Skeletal muscle cell (primary cell): ENCODE measurements around the gene AMIGO1.

Experiments used
- DNase-seq: peaks from one replicate; pipeline ENCODE4 v3.0.0-alpha.2; 2010; ENCODE audit warnings: low read depth
- H3K4me3 ChIP-seq: 2 replicates; pipeline ENCODE4 v1.5.1; 2011; ENCODE audit warnings: low read depth, mild to moderate bottlenecking, control low read depth, low read length, moderate library complexity

The AMIGO1 gene

GRCh38 chr1:109508001-109508872, 1.3 kb downstream of the AMIGO1 start:
- DNase-seq = no peak
- no peak overlapping the region for H3K4me3 ChIP-seq

GRCh38 chr1:109504974-109505373, 4.6 kb downstream of the AMIGO1 start:
- no peak overlapping the region for H3K4me3 ChIP-seq
- DNase-seq = no peak

GRCh38 chr1:109503935-109504334, 5.6 kb downstream of the AMIGO1 start:
- no peak for DNase-seq
- no peak overlapping the region for H3K4me3 ChIP-seq

DNA sequence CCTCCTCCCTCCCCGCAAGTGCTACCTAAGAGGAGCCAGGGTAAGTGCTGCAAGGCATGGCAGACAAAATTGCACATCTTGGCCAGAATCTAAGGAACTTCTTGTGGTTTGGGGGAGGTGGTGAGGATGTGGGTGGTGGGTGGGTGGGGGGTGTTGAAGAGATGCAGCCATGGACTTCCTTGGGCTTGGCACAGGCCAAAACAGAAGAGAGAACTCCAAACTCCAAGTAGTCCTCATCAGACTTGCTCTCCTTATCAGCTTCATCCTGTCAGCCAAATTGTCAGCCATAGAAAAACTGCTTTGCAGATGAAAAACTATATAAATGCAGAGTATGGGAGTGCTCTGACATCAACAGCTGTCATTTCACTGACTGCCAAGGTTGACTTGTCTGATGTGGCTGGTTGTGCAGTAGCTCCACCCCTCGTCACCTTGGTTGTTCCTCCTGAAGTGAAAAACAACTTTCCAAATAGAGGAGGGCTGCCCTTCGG, 7.1 kb downstream of the AMIGO1 start:
- no peak overlapping the region for H3K4me3 ChIP-seq
- no peak for DNase-seq

DNA sequence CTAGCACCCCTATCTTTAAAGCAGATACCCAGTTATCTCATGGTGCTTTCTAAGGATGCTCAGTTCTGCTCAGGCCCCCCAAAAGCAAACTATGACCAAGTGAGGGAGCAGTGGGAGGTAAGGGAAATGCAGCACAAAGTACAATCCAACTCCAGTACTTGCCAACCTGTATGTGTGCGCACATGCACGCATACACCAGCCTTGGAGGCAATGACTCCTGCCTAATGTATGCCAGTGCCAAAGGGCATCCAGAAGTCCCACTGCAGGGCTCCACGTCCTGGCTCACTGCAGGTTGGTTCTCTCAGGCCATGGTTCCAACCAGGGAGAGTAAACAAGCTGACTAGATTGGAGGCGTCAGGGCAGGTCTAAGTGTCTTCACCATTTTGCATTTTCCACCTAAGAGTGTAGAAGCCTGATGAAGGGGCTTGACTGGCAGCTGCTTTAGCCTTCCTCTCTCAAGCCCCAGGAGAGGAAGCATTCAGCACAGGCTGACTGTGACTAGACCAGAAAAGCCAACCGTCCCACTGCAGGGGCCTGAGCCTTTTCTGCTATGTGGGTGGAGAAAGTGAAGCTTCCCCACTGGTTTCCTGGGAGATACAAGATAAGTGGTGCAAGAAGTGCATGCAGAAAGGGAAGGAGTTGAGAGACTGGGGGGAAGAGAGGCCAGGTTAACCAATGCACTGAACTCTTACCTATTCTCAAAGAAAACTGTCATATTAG, 7.7 kb downstream of the AMIGO1 start:
- no peak overlapping the region for H3K4me3 ChIP-seq
- DNase-seq = no peak

GRCh38 chr1:109500941-109501381, 8.6 kb downstream of the AMIGO1 start:
- H3K4me3 ChIP-seq = no peak overlapping the region
- no peak for DNase-seq

- DNase-seq = no peak
- no peak overlapping the region for H3K4me3 ChIP-seq
Observed at GRCh38 chr1:109499661-109500536, 9.6 kb downstream of the AMIGO1 start.

DNA sequence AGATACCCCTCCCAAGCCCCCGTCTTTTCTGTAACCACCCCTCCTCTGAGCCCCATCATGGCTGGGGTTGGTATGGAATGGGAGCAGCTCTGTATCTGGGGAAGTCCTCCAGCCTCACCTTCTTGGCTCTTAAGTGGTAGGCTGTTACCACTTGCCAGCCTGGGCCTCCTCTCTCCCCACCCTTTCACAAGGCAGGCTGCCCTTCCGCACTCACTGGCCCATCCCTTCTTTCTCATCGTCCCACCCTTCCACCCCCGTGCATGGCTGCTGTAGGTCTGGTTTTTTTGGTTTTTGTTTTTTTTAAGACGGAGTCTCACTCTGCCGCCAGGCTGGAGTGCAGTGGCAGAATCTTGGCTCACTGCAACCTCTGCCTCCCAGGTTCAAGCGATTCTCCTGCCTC, 10.4 kb downstream of the AMIGO1 start:
- no peak for DNase-seq
- H3K4me3 ChIP-seq = no peak overlapping the region

DNA sequence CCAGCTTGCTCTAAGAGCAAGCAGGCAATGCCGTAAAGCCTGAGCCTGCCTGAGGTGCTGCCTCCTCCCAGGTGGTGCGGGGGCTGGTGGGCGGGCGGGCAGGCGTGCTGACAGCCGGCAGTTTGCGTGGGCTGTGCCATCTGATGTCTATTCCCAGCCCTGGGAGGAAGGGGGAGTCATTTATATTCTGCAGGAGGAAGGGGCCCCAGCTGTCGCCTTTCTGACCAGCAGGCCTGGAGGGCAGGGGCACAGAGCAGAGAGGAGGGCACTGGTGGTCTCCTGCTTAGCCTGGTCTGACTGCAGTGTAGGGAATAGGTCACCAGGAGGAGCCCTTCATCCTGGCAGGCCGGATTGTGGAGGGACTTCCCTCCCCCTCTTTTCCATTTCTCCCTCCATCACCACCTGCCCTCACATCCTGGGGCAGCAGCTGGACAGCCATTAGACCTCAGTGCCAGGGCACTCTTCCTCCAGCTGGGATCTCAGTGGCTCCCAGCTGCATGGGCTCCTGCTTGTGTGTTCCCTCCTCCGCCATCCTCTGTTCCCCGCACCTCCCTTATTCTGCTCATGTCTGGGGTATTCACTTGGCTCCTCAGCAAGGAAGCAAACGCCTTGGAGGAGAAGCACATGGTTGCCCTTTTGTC, 11.2 kb downstream of the AMIGO1 start:
- no peak for DNase-seq
- no peak overlapping the region for H3K4me3 ChIP-seq

DNA sequence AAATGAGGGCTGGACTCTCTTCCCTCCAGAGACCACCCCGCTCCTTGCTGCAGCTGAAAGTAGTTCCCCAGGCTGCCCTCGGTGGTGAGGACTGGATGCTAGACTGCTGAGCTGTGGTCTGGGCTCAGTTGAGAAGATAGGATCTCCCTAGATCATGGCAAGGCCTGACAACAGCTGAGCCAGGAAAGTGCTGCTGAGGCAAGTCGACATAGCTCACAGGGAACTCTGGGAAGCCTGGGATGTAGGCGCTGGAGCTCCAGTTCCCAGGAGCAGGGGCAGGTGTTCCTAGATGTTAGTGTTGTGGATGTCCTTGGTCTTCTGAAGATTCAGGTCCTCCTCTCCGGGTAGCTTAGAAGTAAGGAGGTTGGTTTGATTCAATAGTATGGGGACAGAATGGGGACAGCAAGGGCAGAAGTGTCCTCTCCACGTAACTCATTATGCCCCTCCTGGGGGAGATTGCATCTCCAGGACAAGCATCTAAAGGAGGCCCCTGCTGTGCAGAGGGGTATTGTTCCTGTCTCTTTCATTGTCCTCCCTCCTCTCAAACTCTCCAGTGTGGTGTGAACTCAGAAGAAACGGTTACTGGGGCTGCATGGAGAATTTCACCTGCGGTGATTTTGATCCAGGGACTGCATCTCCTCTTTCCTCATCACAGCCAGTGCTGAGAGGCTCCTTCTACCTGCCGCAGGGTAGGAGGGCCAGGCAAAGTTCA, 11.9 kb downstream of the AMIGO1 start:
- H3K4me3 ChIP-seq = no peak overlapping the region
- no peak for DNase-seq

DNA sequence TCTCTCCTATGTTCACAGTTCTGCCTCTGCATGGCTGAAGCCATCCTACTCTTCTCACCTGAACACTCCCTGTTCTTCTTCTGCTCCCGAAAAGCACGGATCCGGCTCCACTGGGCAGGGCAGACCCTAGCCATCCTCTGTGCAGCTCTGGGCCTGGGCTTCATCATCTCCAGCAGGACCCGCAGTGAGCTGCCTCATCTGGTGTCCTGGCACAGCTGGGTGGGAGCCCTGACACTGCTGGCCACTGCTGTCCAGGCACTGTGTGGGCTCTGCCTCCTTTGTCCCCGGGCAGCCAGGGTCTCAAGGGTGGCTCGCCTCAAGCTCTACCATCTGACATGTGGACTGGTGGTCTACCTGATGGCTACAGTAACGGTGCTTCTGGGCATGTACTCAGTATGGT, 13.8 kb downstream of the AMIGO1 start:
- H3K4me3 ChIP-seq = no peak overlapping the region

DNA sequence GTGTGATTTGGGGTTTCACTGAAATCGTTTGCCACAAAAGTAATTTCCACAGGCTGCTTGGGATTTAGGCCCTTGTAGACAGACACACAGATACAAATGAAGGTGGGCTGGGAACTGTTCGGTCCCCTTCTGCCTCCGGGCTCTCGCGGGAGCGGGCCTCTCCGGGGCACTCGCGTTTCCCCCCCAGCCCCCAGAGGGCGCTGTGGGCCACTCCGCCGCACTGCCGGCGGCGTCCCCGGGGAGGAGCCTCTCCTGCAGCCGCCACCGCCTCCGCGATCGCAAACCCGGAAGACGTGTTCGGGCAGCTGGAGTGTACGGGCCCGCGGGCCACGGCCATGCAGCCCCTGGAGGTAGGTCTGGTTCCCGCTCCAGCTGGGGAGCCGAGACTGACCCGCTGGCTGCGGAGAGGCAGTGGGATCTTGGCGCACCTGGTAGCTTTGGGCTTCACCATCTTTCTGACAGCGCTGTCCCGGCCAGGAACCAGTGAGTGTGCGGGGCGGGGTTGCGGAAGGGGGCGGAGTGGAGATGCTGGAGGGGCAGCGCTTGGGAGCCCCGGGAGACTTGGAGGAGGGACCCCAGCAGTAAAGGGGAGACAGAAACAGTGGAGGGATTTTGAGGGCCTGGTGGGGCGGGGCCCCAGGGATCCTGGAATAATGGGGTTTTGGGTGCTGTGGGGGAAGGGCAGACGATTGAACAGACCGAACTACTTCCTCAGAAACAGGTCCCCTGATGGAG, 15.6 kb downstream of the AMIGO1 start, which contains the start of gene CYB561D1:
CYB561D1 (plus strand) TSS at position 290 of the 735 bp plus-strand sequence; CDS start at position 336, 46 bp downstream.
- peak within 1 kb of the TSS; percentile 90 for H3K4me3 ChIP-seq
- DNase-seq = peak; percentile 49

More for the DNA sequence above, 13.8 kb downstream of the AMIGO1 start:
- DNase-seq = no peak

GRCh38 chr1:109493227-109493626, 16.3 kb downstream of the AMIGO1 start:
- H3K4me3 ChIP-seq = no peak overlapping the region
- no peak for DNase-seq

DNA sequence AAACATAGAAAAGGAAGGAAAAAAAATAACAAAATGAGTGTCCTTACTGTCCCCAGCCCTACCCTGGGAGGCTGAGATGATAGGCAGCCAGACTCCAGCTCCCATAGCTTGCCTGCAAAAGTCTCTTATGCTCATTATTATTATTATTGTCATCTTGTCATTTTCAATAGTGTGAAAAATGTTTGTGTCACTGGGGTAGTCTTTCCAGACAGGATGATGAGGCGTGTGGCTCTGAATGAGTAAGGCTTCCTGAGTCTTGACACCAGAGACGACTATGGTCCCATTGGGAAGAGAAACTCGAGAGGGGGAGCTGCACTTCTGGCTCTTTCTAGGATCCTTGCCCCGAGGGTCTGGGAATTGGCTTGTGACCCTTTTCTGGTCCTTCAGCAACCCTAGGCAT, 16.7 kb downstream of the AMIGO1 start:
- DNase-seq = no peak
- H3K4me3 ChIP-seq = no peak overlapping the region

DNA sequence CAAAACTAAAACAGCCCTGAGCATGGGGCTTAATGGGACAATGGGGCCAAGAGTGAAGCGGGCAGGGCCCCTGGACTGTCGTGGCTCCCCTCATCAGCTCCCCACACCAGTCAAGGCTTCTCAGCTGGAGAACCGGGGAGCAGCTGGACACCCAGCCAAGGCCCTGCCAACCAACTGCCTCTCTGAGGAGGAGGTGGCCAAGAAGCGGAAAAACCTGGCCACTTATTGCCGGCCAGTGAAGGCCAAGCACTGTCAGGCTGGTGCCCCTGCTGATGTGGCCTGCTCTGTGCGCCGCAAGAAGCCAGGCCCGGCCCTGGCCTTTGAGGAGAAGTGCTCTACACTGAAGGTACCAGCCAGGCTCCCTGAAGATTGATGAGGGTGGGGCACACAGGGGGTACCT, 18.2 kb downstream of the AMIGO1 start:
- no peak for DNase-seq
- no peak overlapping the region for H3K4me3 ChIP-seq

DNA sequence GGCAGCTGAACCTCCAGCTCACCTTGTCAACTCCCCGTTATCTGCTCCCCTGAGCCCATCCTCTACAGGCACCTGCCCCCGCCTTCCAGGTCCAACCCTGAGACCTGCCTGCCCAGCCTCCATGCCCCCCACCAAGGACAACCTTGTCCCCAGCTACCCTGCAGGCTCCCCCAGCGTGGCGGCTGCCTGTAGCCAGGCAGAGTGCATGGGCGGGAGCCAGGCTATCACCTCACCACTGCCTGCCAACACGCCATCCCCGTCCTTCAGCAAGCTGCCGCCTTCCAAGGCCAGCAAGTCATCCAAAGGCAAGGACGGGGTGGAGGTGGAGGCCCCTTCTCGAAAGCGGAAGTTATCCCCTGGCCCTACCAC, 18.6 kb downstream of the AMIGO1 start:
- DNase-seq = no peak
- H3K4me3 ChIP-seq = no peak overlapping the region

GRCh38 chr1:109490029-109490933, 19.2 kb downstream of the AMIGO1 start:
- no peak for DNase-seq

More at GRCh38 chr1:109490029-109490933, 19.2 kb downstream of the AMIGO1 start:
- H3K4me3 ChIP-seq = no peak overlapping the region
